GM12878 (cell line): Measurements from ENCODE around the gene RGMB. TPM values are rescaled to one million over a fixed set of nuclear protein-coding genes. Genes with fewer than 3 reads are reported as not detected.

Source experiments
- ATAC-seq: fragments of 200-7000 bp; cut with Tn5 transposase; 3 replicates; pipeline ENCODE4 v1.9.1; 2020; ENCODE audit warnings: mild to moderate bottlenecking, moderate library complexity
- BruUV-seq: library from RNA; stranded (reverse); fragments of 400-500 nt; replicated peaks from 2 replicates; lab custom pipeline; 2021; lab: Mats Ljungman, UMichigan
- CTCF ChIA-PET: fragments of 300-600 bp; sonication (Branson Sonifier 250); formaldehyde crosslinking; extraction: SDS; loops from one replicate; lab custom pipeline; 2021; ENCODE audit warnings: inconsistent platforms; lab: Yijun Ruan, JAX
- POLR2A ChIA-PET: fragments of 350-600 bp; formaldehyde crosslinking; extraction: SDS; loops from one replicate; lab custom pipeline; 2021; ENCODE audit warnings: inconsistent platforms; lab: Charles Lee
- RAD21 ChIA-PET: fragments of 300-600 bp; sonication (Branson Sonifier 250); formaldehyde crosslinking; loops from one replicate; lab custom pipeline; 2023; ENCODE audit warnings: antibody characterized with exemption; ENCODE audit not compliant: unreplicated experiment; lab: Charles Lee
- SMC1A ChIA-PET: fragments of 300-600 bp; sonication (Branson Sonifier 250); formaldehyde crosslinking; loops from one replicate; lab custom pipeline; 2023; ENCODE audit not compliant: unreplicated experiment, uncharacterized antibody; lab: Charles Lee
- DNase-seq: peaks from one replicate; pipeline ENCODE4 v3.0.0-alpha.2; 2011; ENCODE audit warnings: low read depth, low spot score
- FAIRE-seq: peaks from 3 replicates; lab custom pipeline; 2011; peaks lifted over from hg19 to GRCh38; lab: Jason Lieb, UNC
- H2AFZ ChIP-seq: 2 replicates; pipeline ENCODE4 v1.6.0; 2011; ENCODE audit warnings: low read depth, low read length, control low read depth; ENCODE audit not compliant: control insufficient read depth
- H3K27ac ChIP-seq: 2 replicates; pipeline ENCODE4 v1.5.1; 2011; ENCODE audit warnings: control low read depth; ENCODE audit not compliant: control insufficient read depth, insufficient read depth
- H3K27me3 ChIP-seq, 2 experiments: replicated peaks in 1 of 2; 2 replicates each; pipeline versions ENCODE4 v1.6.0 to v1.6.1; 2011; ENCODE audit warnings: low read length in 1 of 2; ENCODE audit not compliant: control insufficient read depth in 2 of 2, insufficient read depth in 2 of 2
- H3K36me3 ChIP-seq, 2 experiments: 2 replicates each; pipeline ENCODE4 v1.5.1; 2011; ENCODE audit warnings: low read length in 1 of 2; ENCODE audit not compliant: control insufficient read depth in 2 of 2, insufficient read depth in 2 of 2
- H3K4me1 ChIP-seq: 2 replicates; pipeline ENCODE4 v1.6.1; 2011; ENCODE audit warnings: mild to moderate bottlenecking, low read length, moderate library complexity, mixed read lengths; ENCODE audit not compliant: control insufficient read depth, insufficient read depth
- H3K4me2 ChIP-seq: 2 replicates; pipeline ENCODE4 v1.6.0; 2011; ENCODE audit warnings: control low read depth; ENCODE audit not compliant: control insufficient read depth, insufficient read depth
- H3K4me3 ChIP-seq: fragments of 200-600 bp; sonication (generic); 2 replicates; pipeline ENCODE4 v1.5.1; 2016
- H3K79me2 ChIP-seq: 2 replicates; pipeline ENCODE4 v1.6.0; 2011; ENCODE audit warnings: low read length; ENCODE audit not compliant: control insufficient read depth, insufficient read depth
- H3K9ac ChIP-seq: 2 replicates; pipeline ENCODE4 v1.8.0; 2011; ENCODE audit warnings: low read length, control low read depth, mixed read lengths; ENCODE audit not compliant: control insufficient read depth, insufficient read depth
- H3K9me3 ChIP-seq: replicated peaks from 3 replicates; pipeline ENCODE4 v1.5.1; 2011; ENCODE audit warnings: mild to moderate bottlenecking, low read length; ENCODE audit not compliant: control insufficient read depth, insufficient read depth
- H4K20me1 ChIP-seq: 2 replicates; pipeline ENCODE4 v1.6.0; 2011; ENCODE audit not compliant: control insufficient read depth, insufficient read depth
- ASH2L ChIP-seq: fragments of 300-600, 200-600 bp; sonication (generic); IDR thresholded peaks from 2 replicates; pipeline ENCODE4 v1.6.1; 2017; ENCODE audit warnings: low read depth, mild to moderate bottlenecking, borderline replicate concordance
- JUNB ChIP-seq: IDR thresholded peaks from 2 replicates; pipeline ENCODE4 v1.6.1; 2016; ENCODE audit warnings: antibody characterized with exemption, mild to moderate bottlenecking
- JUND ChIP-seq: IDR thresholded peaks from 2 replicates; pipeline ENCODE4 v1.6.1; 2012; ENCODE audit warnings: low read depth, mild to moderate bottlenecking, low read length, improper control_type of control experiment, moderate library complexity
- NFXL1 ChIP-seq: fragments of 450-650 bp; IDR thresholded peaks from 2 replicates; pipeline ENCODE4 v1.6.1; 2017; ENCODE audit warnings: antibody characterized with exemption, mild to moderate bottlenecking, borderline replicate concordance
- PML ChIP-seq: IDR thresholded peaks from 2 replicates; pipeline ENCODE4 v1.6.1; 2012; ENCODE audit warnings: low read length, inconsistent platforms
- POU2F2 ChIP-seq: IDR thresholded peaks from 3 replicates; pipeline ENCODE4 v1.6.1; 2011; ENCODE audit warnings: low read depth, mild to moderate bottlenecking, low read length, borderline replicate concordance
- WGBS: methylation state at CpG from one replicate; pipeline ENCODE4 v1.1.6; 2016; ENCODE audit warnings: low lambda C conversion rate; ENCODE audit not compliant: insufficient replicate concordance, insufficient coverage; ENCODE audit errors: missing lambda C conversion rate; 5-methylcytosine and 5-hydroxymethylcytosine counted together
- in situ Hi-C: fragments of 300-500 bp; cut with MboI; formaldehyde crosslinking; loops from 9 replicates; pipeline ENCODE4 v1.14.3; 2018; ENCODE audit warnings: mixed read lengths
- intact Hi-C: fragments of 100-400 bp; cut with micrococcal nuclease; formaldehyde crosslinking; loops from one replicate; pipeline ENCODE4 v1.14.2; 2022; ENCODE audit not compliant: unreplicated experiment
- polyA plus RNA-seq, 11 experiments: library from polyadenylated mRNA; depleted of rRNA in 4 of 11; unstranded in 6 of 11; stranded (reverse) in 5 of 11; fragments of >200 nt; fragmentation: Nextera tagmentation in 4 of 11; fragmentation: Illumina TruSeq in 1 of 11; extraction: Ambion mirVana in 4 of 11; extraction: Trizol in 1 of 11; gene quantifications; 1 replicate in 1 of 11; 2 replicates in 10 of 11; pipeline versions ENCODE4 v1.2.1 to v1.2.3, GENCODE V29; 2011 to 2016; ENCODE audit warnings: inconsistent platforms in 2 of 11, missing spikeins in 2 of 11, low read depth in 1 of 11
- total RNA-seq, 4 experiments: library from RNA; depleted of rRNA in 3 of 4; stranded (reverse); fragments of >200 nt in 3 of 4; fragmentation: Illumina TruSeq in 1 of 4; extraction: Trizol in 1 of 4; gene quantifications; 2 replicates each; pipeline versions ENCODE4 v1.2.1 to v1.2.3, GENCODE V29; 2013 to 2021
- TF ChIP-seq, protein P1 (sequence below): fragments of 450-650 bp; conservative IDR thresholded peaks from 2 replicates; pipeline ENCODE4 v1.6.1; 2017; ENCODE audit warnings: mild to moderate bottlenecking, moderate library complexity
- TF ChIP-seq, protein P2 (sequence below): IDR thresholded peaks from 2 replicates; pipeline ENCODE4 v1.6.1; 2011; ENCODE audit warnings: borderline replicate concordance, low read depth, mild to moderate bottlenecking, moderate library complexity, low read length; ENCODE audit not compliant: insufficient read depth, poor library complexity, severe bottlenecking

Gene RGMB
- total and polyA plus RNA-seq, 10 of the 15 experiments (the other 5 are each of a cell fraction or from before 2014, with no cell fraction given), result 1.3 to 15.3 (median 7.4) TPM

DNA sequence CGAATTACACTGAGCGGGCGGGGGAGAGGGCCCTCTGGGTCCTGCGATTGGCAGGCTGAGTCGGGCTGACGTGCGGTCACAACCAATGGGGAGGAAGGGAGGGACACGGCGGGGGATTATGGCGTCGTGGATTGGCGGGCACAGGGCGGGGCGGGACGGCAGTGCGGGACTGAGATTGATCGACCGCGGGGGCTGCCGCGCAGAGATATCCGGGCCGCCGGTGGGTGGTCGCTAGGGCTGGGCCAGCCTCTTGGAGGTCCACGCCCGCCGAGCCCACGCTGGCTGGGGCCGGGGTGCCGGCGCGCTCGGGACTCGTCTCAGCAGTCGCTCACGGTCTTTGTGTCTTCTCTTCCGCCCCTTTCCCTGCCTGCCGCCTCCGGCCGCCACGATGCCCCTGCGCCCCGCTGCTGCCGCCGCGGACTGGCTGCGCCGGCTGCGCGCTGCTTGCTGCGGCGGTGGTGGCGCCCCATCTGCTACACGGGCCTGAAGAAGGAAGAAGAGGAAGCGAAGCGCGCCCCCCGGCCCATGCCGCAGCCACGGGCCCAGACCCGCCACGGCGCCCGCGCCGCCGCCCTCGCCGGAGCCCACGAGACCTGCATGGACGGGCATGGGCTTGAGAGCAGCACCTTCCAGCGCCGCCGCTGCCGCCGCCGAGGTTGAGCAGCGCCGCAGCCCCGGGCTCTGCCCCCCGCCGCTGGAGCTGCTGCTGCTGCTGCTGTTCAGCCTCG is at the start of gene RGMB (continued):
- TF ChIP-seq ASH2L (0 out of 2 replicates have a peak, but pooled peaks have one; percentile 97), POU2F2 (0 out of 3 replicates have a peak, but pooled peaks have one; percentile 3)

DNA sequence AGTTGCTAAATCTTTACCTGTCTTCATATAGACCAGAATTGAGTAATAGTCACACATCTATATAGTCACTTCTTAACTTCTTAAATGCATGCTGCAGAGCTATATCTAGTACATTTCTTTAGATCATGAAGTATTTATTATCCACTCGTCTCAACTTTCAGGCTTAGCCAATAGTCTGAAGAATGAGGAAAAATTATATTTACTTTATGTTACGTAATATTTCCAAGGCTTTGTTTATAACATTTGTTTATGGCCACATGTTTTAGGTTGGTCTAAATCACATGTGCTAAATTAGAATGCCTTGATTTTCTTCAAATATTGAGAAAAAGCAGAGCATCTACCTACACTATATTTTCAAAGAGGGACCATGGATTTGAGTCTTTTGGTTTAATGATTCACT is 47.2 kb upstream of the RGMB start:
- CTCF ChIA-PET, result interaction anchor here (0.6 kb wide), 1 partner anchor 361 kb away, joined by 3 read pairs; no protein-coding TSS in a partner anchor
- no peaks in the 10 kb centered on the region for H3K27me3 ChIP-seq
- H3K79me2 ChIP-seq, result no peaks in the 10 kb centered on the region
- ATAC-seq, result no peak
- H3K36me3 ChIP-seq, result no peaks in the 10 kb centered on the region
- TF ChIP-seq, protein P1, sequence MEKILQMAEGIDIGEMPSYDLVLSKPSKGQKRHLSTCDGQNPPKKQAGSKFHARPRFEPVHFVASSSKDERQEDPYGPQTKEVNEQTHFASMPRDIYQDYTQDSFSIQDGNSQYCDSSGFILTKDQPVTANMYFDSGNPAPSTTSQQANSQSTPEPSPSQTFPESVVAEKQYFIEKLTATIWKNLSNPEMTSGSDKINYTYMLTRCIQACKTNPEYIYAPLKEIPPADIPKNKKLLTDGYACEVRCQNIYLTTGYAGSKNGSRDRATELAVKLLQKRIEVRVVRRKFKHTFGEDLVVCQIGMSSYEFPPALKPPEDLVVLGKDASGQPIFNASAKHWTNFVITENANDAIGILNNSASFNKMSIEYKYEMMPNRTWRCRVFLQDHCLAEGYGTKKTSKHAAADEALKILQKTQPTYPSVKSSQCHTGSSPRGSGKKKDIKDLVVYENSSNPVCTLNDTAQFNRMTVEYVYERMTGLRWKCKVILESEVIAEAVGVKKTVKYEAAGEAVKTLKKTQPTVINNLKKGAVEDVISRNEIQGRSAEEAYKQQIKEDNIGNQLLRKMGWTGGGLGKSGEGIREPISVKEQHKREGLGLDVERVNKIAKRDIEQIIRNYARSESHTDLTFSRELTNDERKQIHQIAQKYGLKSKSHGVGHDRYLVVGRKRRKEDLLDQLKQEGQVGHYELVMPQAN, result no peak
- TF ChIP-seq JUNB (no peak), NFXL1 (no peak), PML (no peak), JUND (no peak)
- TF ChIP-seq, protein P2, sequence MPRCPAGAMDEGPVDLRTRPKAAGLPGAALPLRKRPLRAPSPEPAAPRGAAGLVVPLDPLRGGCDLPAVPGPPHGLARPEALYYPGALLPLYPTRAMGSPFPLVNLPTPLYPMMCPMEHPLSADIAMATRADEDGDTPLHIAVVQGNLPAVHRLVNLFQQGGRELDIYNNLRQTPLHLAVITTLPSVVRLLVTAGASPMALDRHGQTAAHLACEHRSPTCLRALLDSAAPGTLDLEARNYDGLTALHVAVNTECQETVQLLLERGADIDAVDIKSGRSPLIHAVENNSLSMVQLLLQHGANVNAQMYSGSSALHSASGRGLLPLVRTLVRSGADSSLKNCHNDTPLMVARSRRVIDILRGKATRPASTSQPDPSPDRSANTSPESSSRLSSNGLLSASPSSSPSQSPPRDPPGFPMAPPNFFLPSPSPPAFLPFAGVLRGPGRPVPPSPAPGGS, result no peak
- TF ChIP-seq, all 136 proteins: peak for 0
- H2AFZ ChIP-seq, result no peak overlapping the region
- ChIA-PET RAD21 (no interaction called here), SMC1A (interaction anchor here (0.7 kb wide), 1 partner anchor 8 kb away, joined by 5 read pairs; no protein-coding TSS in a partner anchor), POLR2A (no interaction called here)
- 2% methylated on average over 2 of the region's 2 CpGs for WGBS
- no peaks in the 10 kb centered on the region for H3K4me1 ChIP-seq
- in situ Hi-C loops (no loop called here), intact Hi-C loops (no loop called here)
- no peaks in the 10 kb centered on the region for H4K20me1 ChIP-seq
- no peak overlapping the region for H3K27ac ChIP-seq
- no peak for DNase-seq
- no peaks in the 10 kb centered on the region for H3K9me3 ChIP-seq
- BruUV-seq, result no TSS peak
- no peak overlapping the region for H3K4me3 ChIP-seq
- H3K9ac ChIP-seq, result no peak overlapping the region
- FAIRE-seq, result no peak
- no peak overlapping the region for H3K4me2 ChIP-seq
